Measurements from ENCODE around the gene PSEN2. TPM values are rescaled to one million over a fixed set of nuclear protein-coding genes. Genes with fewer than 3 reads are reported as not detected.
A peak's percentile ranks its signal among the peaks of the same experiment; 100 is the strongest.
"Not testable (repeated sequence)": the region's sequence is repeated elsewhere in the genome, so short reads cannot be mapped to it uniquely, and the experiment has no call there.

Gene PSEN2
- polyA plus RNA-seq, 1 donor, result 18.0 TPM

DNA sequence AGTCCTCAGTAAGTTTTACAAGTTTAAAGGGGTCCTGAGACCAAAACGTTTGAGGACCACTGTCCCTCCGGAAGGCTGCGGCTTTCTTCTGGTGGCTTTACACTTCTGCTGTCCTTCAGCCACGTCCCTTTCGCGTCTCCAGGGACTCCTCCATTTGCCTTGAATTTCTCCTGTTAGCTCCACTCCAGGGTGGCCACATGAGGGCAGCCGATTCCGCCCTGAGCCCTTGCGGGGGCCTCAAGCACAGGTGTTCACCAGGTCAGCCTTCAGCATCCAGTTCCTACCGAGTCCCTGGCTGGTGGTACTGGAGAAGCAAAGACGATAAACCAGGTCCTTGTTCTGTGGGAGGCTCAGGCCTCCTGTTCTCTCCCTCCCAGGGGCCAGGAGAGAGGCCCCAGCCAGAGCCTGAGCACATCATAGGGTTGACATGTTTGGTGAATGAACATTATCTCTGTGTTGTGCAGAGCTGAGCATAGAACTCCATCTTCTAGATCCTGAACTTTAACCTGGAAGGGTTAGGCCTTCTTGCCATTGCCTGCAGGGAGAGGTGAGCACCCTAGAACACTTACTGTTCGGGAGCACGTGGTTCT is 42.3 kb downstream of the PSEN2 start:
- DNase-seq, result peak; percentile 60

DNA sequence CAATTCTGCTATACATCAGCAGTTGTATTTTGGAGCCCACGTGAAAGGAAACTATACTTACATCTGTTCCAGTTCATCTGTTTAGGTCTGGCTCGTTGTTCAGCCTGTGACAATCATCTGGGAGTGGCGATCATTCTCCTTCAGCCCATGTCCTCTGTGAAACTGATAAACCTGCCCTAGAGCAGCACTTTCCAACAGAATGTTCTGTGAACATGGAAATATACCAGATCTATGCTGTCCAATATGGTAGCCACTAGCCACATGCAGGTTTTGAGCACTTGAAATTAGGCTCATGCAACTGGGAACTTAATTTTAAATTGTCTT is 45.2 kb downstream of the PSEN2 start:
- no peak for DNase-seq

DNA sequence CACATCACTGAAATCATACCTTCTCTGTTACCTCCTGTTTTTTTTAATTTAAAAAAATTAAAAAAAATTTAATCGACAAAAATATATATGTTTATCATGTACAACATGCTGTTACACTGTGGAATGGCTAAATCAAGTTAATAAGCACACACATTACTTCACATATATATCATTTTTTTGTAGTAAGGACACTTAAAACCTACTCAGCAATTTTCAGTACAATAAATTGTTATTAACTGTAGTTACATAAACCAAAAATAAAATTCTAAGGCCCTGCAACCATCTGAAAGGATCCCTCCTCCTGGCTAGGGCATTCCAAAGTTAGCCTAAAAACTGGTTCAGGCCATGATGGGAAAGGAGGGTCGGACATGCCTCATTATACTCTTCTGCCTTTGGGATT is 46.1 kb downstream of the PSEN2 start:
- DNase-seq, result no peak

DNA sequence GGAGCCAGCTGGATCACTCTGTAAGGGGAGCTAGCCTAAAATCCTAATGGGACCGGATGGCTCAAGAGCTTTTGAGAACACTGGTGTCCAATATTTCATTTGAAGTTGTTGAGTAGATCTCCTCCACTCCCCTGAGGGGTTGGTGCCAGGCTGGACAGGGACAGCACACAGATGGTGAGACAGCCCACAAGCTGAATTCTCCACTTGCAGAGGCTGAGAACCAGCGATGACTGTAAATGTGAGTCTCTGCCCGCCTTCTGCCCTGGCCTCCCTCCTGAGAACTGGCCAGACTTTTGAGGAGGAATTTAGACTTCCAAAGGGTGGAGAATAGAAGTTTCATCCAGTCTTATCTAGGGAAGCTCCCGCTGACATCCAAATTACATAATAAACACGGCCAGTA is 49.2 kb downstream of the PSEN2 start:
- no peak for DNase-seq

DNA sequence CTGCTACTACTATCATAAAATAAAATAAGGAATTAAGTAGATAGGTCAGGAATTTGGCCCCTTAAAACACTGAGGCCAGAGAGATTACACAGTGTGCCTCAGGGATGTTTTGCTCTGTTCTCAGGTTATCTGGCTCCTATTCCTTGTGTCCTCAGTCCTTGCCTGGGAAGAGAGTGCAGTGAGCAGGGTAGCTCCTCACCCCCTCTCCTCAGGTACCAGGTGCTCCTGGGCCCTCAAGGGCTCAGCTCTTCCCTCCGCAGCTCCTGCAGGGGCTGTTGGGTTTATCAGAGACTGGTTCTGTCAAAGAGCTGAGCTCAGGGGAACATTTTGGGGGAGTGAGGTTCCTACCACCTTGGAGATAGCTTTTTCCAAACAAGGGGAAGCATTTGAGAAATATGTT is 49.6 kb downstream of the PSEN2 start:
- no peak for DNase-seq

DNA sequence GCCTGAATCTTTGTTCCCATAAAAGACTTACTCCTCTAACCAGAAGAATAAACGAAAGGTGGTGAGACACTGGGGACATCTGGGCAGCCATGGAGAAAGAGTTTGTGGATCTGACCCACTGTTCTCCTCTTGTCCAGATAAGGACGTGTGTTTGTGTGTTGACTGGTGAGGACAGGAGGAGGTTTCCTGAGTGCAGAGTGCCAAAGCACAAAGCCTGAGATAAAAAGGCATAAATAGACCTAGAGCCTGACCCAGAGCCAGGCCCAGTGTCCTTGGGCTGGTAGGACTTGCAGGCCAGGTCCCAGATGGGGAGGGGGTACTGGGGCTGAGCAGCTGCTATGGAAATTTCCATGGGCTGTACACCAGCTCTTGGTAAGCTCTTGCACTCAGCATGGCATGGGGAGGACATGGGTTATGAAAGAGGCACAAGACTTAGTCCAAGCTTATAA is 50.1 kb downstream of the PSEN2 start:
- no peak for DNase-seq

DNA sequence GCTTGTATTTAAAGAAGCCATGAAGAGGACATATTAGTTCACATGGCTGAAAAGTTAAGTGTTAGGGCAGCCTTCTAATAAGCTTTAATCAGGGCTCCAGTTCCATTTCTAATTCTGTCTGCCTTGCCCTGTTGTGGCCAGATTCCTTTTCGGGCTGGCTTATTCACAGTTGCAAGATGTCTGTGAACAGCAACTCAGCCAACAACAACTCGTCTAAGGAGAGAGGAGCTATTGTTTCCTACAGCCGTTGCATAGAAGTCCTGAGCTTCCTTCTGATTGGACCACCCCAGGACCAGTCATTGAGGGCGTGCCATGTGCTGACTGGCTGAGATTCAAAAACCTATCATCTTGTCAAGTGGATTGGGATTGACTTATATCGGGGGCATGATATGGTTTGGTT is 51.1 kb downstream of the PSEN2 start:
- DNase-seq, result no peak

DNA sequence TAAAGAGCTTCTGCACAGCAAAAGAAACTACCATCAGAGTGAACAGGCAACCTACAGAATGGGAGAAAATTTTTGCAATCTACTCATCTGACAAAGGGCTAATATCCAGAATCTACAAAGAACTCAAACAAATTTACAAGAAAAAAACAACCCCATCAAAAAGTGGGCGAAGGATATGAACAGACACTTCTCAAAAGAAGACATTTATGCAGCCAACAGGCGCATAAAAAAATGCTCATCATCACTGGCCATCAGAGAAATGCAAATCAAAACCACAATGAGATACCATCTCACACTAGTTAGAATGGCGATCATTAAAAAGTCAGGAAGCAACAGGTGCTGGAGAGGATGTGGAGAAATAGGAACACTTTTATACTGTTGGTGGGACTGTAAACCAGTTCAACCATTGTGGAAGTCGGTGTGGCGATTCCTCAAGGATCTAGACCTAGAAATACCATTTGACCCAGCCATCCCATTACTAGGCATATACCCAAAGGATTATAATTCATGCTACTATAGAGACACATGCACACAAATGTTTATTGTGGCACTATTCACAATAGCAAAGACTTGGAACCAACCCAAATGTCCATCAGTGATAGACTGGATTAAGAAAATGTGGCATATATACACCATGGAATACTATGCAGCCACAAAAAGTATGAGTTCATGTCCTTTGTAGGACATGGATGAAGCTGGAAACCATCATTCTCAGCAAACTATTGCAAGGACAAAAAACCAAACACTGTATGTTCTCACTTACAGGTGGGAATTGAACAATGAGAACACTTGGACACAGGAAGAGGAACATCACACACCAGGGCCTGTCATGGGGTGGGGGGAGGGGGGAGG is 59.1 kb downstream of the PSEN2 start:
- not testable (repeated sequence) for DNase-seq

DNA sequence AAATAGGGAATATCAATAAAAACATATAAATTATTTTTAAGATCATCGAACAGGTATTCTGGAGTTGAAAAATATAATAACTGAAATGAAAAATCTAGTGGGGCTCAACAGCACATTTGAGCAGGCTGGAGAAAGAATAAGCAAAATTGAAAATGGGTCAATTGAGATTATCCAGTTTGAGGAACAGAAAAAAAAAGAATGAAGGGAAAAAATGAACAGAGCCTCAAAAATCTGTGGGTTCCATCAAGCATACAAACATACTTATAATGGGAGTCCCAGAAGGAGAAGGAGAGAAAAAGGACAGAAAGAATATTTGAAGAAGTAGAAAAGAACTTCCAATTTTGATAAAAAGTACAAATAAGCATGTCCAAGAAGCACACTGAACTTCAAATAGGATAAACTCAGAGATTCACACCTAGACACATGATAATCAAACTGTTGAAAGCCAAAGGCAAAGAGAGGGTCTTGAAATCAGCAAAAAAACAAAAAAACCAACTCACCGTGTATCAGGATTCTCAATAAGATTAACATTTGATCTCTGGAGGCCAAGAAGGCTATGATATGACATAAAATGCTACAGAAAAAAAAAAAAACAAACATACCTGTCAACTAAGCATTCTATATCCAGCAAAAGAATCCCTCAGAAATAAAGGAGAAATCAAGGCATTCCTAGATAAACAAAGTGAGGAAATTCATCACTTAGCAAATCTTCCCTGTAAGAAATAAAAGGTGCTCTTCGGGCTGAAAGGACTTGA is 64.2 kb downstream of the PSEN2 start:
- DNase-seq, result no peak

DNA sequence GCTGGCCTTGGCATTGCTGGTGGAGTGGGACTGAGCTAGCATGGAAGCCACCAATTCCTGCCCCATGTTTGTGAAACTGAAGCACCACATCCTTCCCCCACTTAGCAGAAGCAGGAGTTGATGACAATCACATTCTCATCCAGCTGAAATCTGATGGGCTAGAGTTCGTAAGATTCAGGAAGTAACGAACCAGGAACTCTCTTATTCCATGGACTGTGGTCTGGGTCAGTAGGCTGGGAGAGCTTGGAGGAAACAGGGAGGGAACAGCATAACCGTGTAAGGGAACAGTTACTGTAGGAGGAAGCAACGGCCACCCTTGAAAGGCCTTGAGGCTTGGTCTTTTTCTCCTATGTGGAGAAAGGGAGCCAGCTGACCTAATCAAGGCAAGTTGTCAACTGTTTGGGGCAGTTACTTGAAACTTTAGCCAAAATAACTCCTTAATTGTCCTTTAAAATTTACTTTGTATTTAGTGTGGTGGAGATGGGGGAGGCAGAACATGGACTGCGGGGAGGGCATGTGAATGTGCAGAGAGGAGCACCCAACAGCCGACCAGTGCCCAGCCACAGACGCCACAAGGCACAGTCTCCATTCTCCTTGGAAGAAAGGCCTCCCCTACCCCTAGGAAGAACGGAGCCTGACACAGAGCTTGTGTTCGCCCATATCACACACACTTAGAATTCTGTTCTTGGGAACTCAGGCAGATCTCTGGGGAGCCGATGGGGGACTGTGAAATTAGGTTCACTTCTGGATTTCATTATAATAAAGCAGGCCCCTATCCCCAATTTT is 67.7 kb downstream of the PSEN2 start:
- DNase-seq, result no peak

DNA sequence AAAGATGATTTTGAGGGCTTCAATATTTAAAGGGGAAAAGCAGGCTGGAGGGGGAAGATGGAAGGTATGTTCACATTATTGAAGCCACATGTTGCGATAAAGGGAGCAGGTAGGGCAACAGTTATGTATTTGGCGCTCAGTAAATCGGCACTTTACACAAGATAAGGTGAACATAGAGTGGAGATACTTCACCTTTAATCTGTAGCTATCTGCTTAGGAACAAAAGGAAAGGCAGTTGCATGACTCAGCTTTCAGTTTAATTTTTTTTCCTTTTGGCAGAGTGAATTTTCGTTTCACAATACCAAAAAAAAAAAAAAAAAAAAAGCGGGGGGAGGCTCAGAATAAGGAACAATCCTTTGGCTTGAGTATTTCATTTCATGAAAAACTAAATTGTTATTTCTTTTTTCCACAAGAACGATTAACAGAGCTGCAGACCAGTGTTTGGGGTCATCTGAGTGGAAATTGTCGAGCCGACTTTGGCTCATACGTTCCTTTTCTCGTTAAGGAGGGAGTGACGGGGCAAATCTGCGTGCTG is 68.6 kb downstream of the PSEN2 start:
- peak; percentile 41 for DNase-seq

DNA sequence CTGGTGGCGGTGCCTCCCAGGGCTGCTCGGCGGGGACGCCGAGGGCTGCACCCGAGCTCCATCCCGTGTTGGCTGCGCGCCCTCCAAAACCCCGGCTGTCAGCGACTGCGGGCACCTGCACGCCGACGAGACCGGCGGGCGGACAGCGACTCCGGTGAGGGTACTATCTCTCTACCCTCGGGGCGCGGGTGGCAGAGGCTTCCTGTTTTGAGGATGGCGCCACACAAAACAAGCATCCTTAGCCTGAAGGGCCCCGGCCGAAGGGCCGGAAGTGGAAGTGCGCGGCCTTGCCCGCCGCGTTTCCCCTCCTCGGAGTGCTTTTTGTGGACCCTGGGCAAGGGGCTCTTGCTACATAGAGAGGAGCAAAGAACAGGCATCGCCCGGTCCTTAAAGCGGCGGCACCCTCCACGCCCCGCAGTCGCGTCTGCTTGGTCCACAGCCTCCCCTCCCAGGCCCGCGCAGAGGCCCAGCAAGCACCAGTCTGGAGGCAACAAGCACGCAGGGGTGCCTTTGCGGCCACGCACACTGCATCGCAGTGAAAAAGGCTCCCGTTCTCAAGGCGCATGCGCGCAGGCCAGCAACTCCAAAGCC is 69.1 kb downstream of the PSEN2 start:
- no peak for DNase-seq

DNA sequence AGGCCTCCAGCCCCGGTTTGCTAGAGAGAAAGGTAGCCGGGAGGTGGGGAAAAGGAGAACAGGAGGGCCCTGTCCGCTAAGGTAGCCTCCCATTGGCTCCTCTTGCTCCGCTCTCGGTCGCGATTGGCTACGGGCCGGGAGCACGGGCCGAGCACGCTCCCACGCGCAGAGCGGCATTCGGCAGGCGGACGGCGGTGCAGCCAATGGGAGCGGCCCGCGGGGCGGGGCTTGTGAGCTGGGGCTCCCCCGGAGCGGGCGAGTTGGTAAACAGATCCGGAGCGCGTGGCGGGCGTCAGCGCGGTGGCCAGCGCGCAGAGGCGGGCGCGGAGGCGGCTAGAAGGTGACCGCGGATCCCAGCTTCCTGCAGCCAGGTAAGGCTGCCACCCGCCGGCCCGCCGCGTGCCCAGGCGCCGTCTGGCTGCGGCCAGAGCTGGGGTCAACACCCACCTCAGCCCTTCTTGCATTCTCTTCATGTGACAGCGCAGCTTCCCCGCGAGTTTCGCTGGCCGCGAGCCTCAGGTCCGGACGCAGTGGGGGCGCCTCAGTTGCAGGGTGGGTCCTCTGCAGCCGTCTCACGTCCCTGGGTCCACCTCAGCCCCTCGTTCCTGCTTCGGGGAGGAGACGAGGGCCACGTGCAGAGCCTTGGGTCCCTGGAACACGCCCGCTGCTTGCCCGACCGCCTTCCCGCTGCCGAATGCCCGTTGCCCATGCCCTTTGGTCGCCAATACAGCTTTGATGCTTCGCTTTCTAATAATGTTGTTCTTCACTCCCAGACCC is 69.8 kb downstream of the PSEN2 start, which contains the start of gene COQ8A:
Gene COQ8A, plus strand, starts transcription at position 266 of the 777 bp plus-strand sequence. CDS start 21,092 bp downstream, outside the sequence.
- DNase-seq, result peak; percentile 98

DNA sequence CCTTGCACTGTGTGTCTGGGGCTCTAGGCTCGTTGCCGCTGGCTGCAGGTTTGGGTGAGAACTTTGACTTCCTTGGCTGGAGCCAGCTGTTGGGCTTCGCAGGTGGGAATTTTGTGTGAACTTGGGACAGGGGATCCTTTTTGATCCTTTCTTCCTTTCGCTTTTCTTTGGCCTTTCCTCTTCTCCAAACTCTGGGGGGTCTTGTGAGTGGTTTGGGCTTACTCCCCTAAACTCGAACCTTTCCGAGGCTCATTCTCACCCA is 70.3 kb downstream of the PSEN2 start:
- DNase-seq, result no peak

DNA sequence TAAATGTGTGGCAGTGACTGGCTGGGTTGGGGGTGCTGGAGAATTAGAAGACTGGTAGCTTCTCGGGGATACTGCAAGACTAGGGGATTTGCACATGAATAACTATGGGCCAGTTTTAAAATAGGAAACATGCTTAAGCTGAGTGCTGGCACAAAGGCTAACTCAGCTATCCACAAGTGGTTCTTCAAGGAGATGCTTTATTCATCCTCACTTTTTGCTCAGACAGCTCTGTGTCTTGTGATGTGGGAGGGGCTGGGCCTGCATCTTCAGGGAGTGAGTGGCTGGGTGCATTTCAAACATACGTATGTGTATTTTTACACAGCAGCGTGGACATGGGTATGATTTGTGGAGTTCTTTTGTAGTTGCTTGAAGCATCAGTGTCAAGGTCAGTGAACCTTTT is 72.0 kb downstream of the PSEN2 start:
- no peak for DNase-seq

DNA sequence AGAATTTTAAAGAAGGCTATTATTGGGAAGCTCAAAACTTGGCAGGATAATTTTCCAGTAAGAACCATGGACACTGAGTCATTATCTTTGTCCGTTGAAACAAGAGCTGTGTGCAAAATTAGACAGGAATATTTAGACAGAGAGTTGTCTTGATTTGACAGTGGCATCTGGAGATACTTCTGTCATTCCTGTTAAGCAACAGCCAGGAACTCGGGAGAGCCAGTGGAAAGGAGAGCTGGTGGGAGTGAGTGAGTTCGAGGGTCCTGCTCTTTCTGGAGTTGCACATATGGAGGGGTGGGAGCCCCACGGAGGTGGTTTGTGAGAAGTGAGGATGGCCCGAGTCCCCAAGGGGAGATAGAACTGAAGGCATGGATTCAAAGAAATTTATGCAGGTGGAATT is 72.7 kb downstream of the PSEN2 start:
- DNase-seq, result no peak

DNA sequence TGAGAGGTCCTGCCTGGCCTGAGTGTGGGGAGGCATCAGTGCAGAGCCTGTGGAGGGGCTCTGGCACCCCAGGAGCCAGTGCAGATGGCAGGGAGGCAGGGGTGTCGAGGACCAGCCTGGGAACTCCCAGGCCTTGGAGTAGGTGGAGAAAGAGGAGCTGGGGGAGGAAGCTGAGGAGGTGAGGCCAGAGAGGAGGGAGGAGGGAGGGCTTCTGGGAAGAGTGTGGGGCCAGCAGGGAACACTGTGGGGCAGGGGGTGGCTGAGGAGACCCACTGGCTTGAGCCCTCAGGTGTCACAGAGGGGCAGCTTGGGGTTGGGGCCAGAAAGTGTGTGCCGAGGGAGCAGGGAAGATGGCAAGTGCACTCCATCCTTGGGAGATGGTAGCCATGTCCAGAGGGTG is 73.5 kb downstream of the PSEN2 start:
- DNase-seq, result no peak

DNA sequence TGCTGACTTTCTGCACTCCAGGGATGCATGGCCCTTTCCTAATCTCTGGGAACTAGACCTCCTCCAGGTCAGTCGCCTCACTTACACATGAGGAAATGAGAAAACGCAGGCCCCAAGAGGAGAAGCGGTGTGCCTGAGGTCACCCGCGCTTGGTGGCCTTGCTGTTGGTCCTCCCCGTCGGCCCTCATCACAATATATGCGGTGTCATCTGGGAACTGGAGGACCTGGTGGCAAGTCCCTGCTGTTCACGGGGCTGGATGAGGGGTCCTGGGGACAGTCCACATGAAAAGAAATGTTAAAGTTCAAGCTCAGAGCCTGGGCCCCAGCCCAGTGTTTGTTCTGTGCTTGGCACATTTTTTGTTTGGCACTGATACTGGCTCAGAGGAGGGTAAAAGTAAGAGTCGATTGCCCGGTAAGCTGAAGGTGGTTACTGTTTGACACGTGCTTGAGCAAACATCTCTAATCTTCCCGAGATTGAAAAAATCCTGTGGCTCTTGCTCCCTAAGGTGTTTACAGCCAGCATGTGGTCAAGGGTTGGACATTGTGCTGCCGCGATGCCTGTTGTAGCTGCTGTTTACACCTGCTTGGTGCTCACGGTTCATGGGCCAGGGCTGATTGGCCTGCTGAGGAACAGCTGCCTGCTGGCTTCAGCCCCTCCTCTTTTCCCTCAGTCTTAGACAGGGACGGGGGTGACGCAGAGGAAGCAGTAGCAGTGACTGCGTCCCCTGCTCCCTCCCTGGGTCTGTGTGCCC is 74.9 kb downstream of the PSEN2 start:
- peak; percentile 34 for DNase-seq

All from left kidney (tissue), 2 donors.